H9 (cell line): ENCODE results near the gene ARPC5L. TPM values are rescaled to one million over a fixed set of nuclear protein-coding genes. Genes with fewer than 3 reads are reported as not detected.
A peak's percentile ranks its signal among the peaks of the same experiment; 100 is the strongest.
"Not testable (repeated sequence)": the region's sequence is repeated elsewhere in the genome, so short reads cannot be mapped to it uniquely, and the experiment has no call there.

Experiments used
- DNase-seq: peaks from one replicate; pipeline ENCODE4 v3.0.0-alpha.2; 2017
- H2AFZ ChIP-seq: one replicate; pipeline ENCODE4 v1.6.1; 2013; ENCODE audit warnings: mild to moderate bottlenecking, low read length, control low read depth, moderate library complexity
- H2AK5ac ChIP-seq: 2 replicates; pipeline ENCODE4 v1.6.1; 2013; ENCODE audit warnings: low read length, control low read depth, mixed read lengths; ENCODE audit not compliant: insufficient read length
- H2BK120ac ChIP-seq: one replicate; pipeline ENCODE4 v1.6.1; 2013; ENCODE audit warnings: low read depth, mild to moderate bottlenecking, low read length, control low read depth, inconsistent platforms; ENCODE audit not compliant: poor library complexity, severe bottlenecking
- H2BK12ac ChIP-seq: 2 replicates; pipeline ENCODE4 v1.6.1; 2013; ENCODE audit warnings: low read length, control low read depth, mixed read lengths, low read depth; ENCODE audit not compliant: insufficient read length
- H2BK15ac ChIP-seq: 2 replicates; pipeline ENCODE4 v1.6.1; 2013; ENCODE audit warnings: low read depth, low read length, control low read depth
- H2BK20ac ChIP-seq: one replicate; pipeline ENCODE4 v1.6.1; 2013; ENCODE audit warnings: low read depth, mild to moderate bottlenecking, low read length, control low read depth, inconsistent platforms; ENCODE audit not compliant: poor library complexity, severe bottlenecking
- H2BK5ac ChIP-seq: 2 replicates; pipeline ENCODE4 v1.6.1; 2013; ENCODE audit warnings: low read length, control low read depth, mixed read lengths; ENCODE audit not compliant: insufficient read length
- H3K14ac ChIP-seq: 2 replicates; pipeline ENCODE4 v1.6.1; 2013; ENCODE audit warnings: low read length, control low read depth; ENCODE audit not compliant: insufficient read depth
- H3K18ac ChIP-seq: 2 replicates; pipeline ENCODE4 v1.6.1; 2013; ENCODE audit warnings: low read depth, mild to moderate bottlenecking, mixed read lengths, low read length, control low read depth; ENCODE audit not compliant: insufficient read length
- H3K23ac ChIP-seq: 2 replicates; pipeline ENCODE4 v1.6.1; 2013; ENCODE audit warnings: low read length, control low read depth, mixed read lengths, low read depth; ENCODE audit not compliant: insufficient read length
- H3K23me2 ChIP-seq: 2 replicates; pipeline ENCODE4 v1.6.1; 2013; ENCODE audit warnings: low read depth, mild to moderate bottlenecking, mixed read lengths, low read length, control low read depth; ENCODE audit not compliant: insufficient read length, poor library complexity, severe bottlenecking
- H3K27ac ChIP-seq: 2 replicates; pipeline ENCODE4 v1.5.1; 2013; ENCODE audit warnings: low read length, control low read depth, mixed read lengths, low read depth; ENCODE audit not compliant: insufficient read length
- H3K27me3 ChIP-seq: 2 replicates; pipeline ENCODE4 v1.6.1; 2013; ENCODE audit warnings: low read length, control low read depth, inconsistent platforms; ENCODE audit not compliant: insufficient read depth
- H3K4ac ChIP-seq: 2 replicates; pipeline ENCODE4 v1.6.1; 2013; ENCODE audit warnings: low read depth, mild to moderate bottlenecking, control low read depth, inconsistent platforms, low read length, moderate library complexity
- H3K4me1 ChIP-seq: 2 replicates; pipeline ENCODE4 v1.6.1; 2013; ENCODE audit warnings: low read length, control low read depth, inconsistent platforms; ENCODE audit not compliant: insufficient read depth
- H3K4me2 ChIP-seq: 2 replicates; pipeline ENCODE4 v1.6.1; 2013; ENCODE audit warnings: low read length, control low read depth, mixed read lengths; ENCODE audit not compliant: insufficient read length, insufficient read depth
- H3K56ac ChIP-seq: 2 replicates; pipeline ENCODE4 v1.6.1; 2013; ENCODE audit warnings: low read depth, mild to moderate bottlenecking, mixed read lengths, low read length, control low read depth; ENCODE audit not compliant: insufficient read length
- H3K79me1 ChIP-seq: 2 replicates; pipeline ENCODE4 v1.6.1; 2013; ENCODE audit warnings: low read depth, mild to moderate bottlenecking, moderate library complexity, low read length, control low read depth, inconsistent platforms; ENCODE audit not compliant: insufficient read depth, poor library complexity, severe bottlenecking
- H3K79me2 ChIP-seq: 2 replicates; pipeline ENCODE4 v1.6.1; 2013; ENCODE audit warnings: low read length, control low read depth, inconsistent platforms; ENCODE audit not compliant: insufficient read depth
- H3K9ac ChIP-seq: 2 replicates; pipeline ENCODE4 v1.6.1; 2013; ENCODE audit warnings: low read length, control low read depth, mixed read lengths; ENCODE audit not compliant: insufficient read length; ENCODE audit errors: extremely low read depth
- H3K9me3 ChIP-seq: one replicate; pipeline ENCODE4 v1.6.1; 2013; ENCODE audit warnings: low read depth, low read length, inconsistent platforms; ENCODE audit not compliant: control insufficient read depth
- H3T11ph ChIP-seq: one replicate; pipeline ENCODE4 v1.6.1; 2013; ENCODE audit warnings: mild to moderate bottlenecking, low read length, control low read depth, inconsistent platforms
- H4K20me1 ChIP-seq: one replicate; pipeline ENCODE4 v1.6.1; 2013; ENCODE audit not compliant: control insufficient read depth, insufficient read length, insufficient read depth
- H4K5ac ChIP-seq: 2 replicates; pipeline ENCODE4 v1.6.1; 2013; ENCODE audit warnings: low read depth, mild to moderate bottlenecking, mixed read lengths, low read length, control low read depth; ENCODE audit not compliant: insufficient read length
- H4K8ac ChIP-seq: replicated peaks from 2 replicates; pipeline ENCODE4 v1.6.1; 2013; ENCODE audit warnings: low read length, control low read depth, mixed read lengths, low read depth; ENCODE audit not compliant: insufficient read length
- H4K91ac ChIP-seq: 2 replicates; pipeline ENCODE4 v1.6.1; 2013; ENCODE audit warnings: low read depth, mild to moderate bottlenecking, moderate library complexity, mixed read lengths, low read length, control low read depth; ENCODE audit not compliant: insufficient read length
- H3K27ac Mint-ChIP-seq, 3 experiments: 2 replicates in 2 of 3; 3 replicates in 1 of 3; pipeline ENCODE4 v1.8.0; 2020 to 2021; ENCODE audit warnings: mixed read lengths in 3 of 3, mild to moderate bottlenecking in 1 of 3, moderate library complexity in 1 of 3
- H3K27me3 Mint-ChIP-seq: 2 replicates; pipeline ENCODE4 v1.8.0; 2021; ENCODE audit warnings: low read depth, mild to moderate bottlenecking, moderate library complexity, mixed read lengths
- H3K36me3 Mint-ChIP-seq, 3 experiments: 2 replicates in 2 of 3; 3 replicates in 1 of 3; pipeline ENCODE4 v1.8.0; 2020 to 2021; ENCODE audit warnings: low read depth in 3 of 3, mixed read lengths in 3 of 3; ENCODE audit not compliant: insufficient read depth in 1 of 3
- H3K4me1 Mint-ChIP-seq, 2 experiments: 2 replicates each; pipeline ENCODE4 v1.8.0; 2020; ENCODE audit warnings: mixed read lengths in 2 of 2
- H3K4me3 Mint-ChIP-seq, 2 experiments: 2 replicates in 1 of 2; 3 replicates in 1 of 2; pipeline ENCODE4 v1.8.0; 2020 to 2021; ENCODE audit warnings: mild to moderate bottlenecking in 2 of 2, mixed read lengths in 2 of 2, moderate library complexity in 1 of 2
- H3K9me3 Mint-ChIP-seq, 2 experiments: 2 replicates in 1 of 2; 3 replicates in 1 of 2; pipeline ENCODE4 v1.8.0; 2020; ENCODE audit warnings: mild to moderate bottlenecking in 2 of 2, mixed read lengths in 2 of 2, moderate library complexity in 1 of 2
- CTCF ChIP-seq: fragments of 200-600 bp; sonication (generic); conservative IDR thresholded peaks from 3 replicates; pipeline ENCODE4 v1.8.0; 2021; ENCODE audit warnings: antibody characterized with exemption, mild to moderate bottlenecking
- WGBS: extraction: QIAGEN DNeasy Blood & Tissue Kit; methylation state at CpG from one replicate; pipeline ENCODE4 v1.1.7; 2013; ENCODE audit warnings: missing lambda C conversion rate, low lambda C conversion rate, mixed read lengths; ENCODE audit not compliant: insufficient read length; ENCODE audit errors: extremely low coverage; 5-methylcytosine and 5-hydroxymethylcytosine counted together
- total RNA-seq: library from RNA; stranded (reverse); gene quantifications from 2 replicates; pipeline ENCODE4 v1.2.1, GENCODE V29; 2021

The ARPC5L gene
- total RNA-seq, 1 experiment from 2014 or later = 67.7 TPM

DNA sequence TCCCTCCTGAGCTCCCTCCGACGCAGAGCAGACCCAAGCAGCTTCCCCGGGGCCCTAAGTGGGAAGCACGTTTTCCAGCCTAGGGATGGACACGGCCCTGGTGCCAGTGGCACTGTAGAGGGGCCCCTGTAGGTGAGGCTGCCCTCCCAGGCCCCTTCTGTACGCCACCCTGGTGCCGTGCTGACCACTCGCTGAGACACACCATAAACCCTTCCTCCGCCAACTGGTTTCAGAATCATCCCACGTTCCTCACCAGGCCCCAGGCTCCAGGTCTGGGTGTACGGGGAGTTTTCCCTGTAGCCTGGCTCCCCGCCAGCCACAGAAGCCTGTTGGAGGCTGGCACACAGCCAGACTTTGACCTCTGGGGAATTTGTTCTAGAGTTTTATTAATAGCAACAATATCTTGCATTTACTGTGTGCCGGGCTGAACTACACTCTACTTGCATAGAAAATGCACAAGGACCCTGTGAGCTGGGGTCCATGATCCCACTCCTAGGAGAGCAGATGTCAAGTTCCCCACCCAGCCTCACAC lies 26.8 kb upstream of the ARPC5L start:
- peaks cover 2% of the 10 kb centered on the region; the same call in 1 of the 2 replicates for H3K27me3 Mint-ChIP-seq

DNA sequence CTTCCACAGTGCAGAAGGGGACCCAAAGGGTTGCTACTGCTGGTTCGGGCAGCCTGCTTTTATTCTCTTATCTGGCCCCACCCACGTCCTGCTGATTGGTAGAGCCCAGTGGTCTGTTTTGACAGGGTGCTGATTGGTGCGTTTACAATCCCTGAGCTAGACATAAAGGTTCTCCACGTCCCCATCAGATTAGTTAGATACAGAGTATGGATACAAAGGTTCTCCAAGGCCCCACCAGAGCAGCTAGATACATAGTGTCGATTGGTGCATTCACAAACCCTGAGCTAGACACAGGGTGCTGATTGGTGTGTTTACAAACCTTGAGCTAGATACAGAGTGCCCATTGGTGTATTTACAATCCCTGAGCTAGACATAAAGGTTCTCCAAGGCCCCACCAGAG lies 23.8 kb upstream of the ARPC5L start:
- H3K4me3 Mint-ChIP-seq = not testable (repeated sequence)
- WGBS = no CpG with 5 or more reads among the region's 5 CpGs
- H3K4me1 Mint-ChIP-seq = peaks cover 2 to 21% of the 10 kb centered on the region in 2 experiments; a peak in 2 of 4 replicates

More for the DNA sequence above, 26.8 kb upstream of the ARPC5L start:
- H2BK15ac ChIP-seq = no peak overlapping the region
- no CpG with 5 or more reads among the region's 13 CpGs for WGBS
- no peak overlapping the region for H3K18ac ChIP-seq
- no peaks in the 10 kb centered on the region for H3K27me3 ChIP-seq
- Mint-ChIP-seq H3K9me3 (no peaks in the 10 kb centered on the region), H3K4me3 (no peak overlapping the region), H3K36me3 (peaks cover 0 to 1% (median 0%) of the 10 kb centered on the region in 3 experiments; a peak in 2 of 7 replicates), H3K27ac (no peak overlapping the region), H3K4me1 (peaks cover 2 to 14% of the 10 kb centered on the region in 2 experiments; a peak in 2 of 4 replicates)
- no peak overlapping the region for H2BK5ac ChIP-seq
- H2AFZ ChIP-seq = no peak overlapping the region
- H2BK12ac ChIP-seq = no peak overlapping the region
- no peak overlapping the region for H3T11ph ChIP-seq
- no peak overlapping the region for H3K27ac ChIP-seq
- H3K23ac ChIP-seq = no peak overlapping the region
- H3K79me2 ChIP-seq = no peaks in the 10 kb centered on the region
- no peak overlapping the region for H4K5ac ChIP-seq
- H2BK120ac ChIP-seq = no peak overlapping the region
- no peak for DNase-seq
- H3K79me1 ChIP-seq = no peaks in the 10 kb centered on the region
- H4K20me1 ChIP-seq = no peaks in the 10 kb centered on the region
- H2AK5ac ChIP-seq = no peak overlapping the region
- no peak overlapping the region for H3K14ac ChIP-seq
- H3K4ac ChIP-seq = no peak overlapping the region
- H3K9me3 ChIP-seq = no peaks in the 10 kb centered on the region
- H3K4me1 ChIP-seq = no peaks in the 10 kb centered on the region
- no peaks in the 10 kb centered on the region for H3K23me2 ChIP-seq
- no peak overlapping the region for H2BK20ac ChIP-seq
- no peak for TF ChIP-seq CTCF
- H3K9ac ChIP-seq = no peak overlapping the region
- H3K56ac ChIP-seq = no peak overlapping the region
- H3K4me2 ChIP-seq = no peak overlapping the region
- H4K8ac ChIP-seq = no peak overlapping the region
- H4K91ac ChIP-seq = no peak overlapping the region

More for the DNA sequence above, 23.8 kb upstream of the ARPC5L start:
- not testable (repeated sequence) for H3K9me3 Mint-ChIP-seq, H3K79me2 ChIP-seq, H3K9ac ChIP-seq, H3K27me3 Mint-ChIP-seq, H3T11ph ChIP-seq, H3K27ac ChIP-seq, H3K18ac ChIP-seq, H2BK12ac ChIP-seq, H3K27me3 ChIP-seq, H3K14ac ChIP-seq, H4K5ac ChIP-seq, H2BK15ac ChIP-seq, H2BK20ac ChIP-seq, DNase-seq, H3K36me3 Mint-ChIP-seq, H3K79me1 ChIP-seq, H3K23ac ChIP-seq, H3K9me3 ChIP-seq, H3K56ac ChIP-seq, H3K23me2 ChIP-seq, H2BK5ac ChIP-seq, H2BK120ac ChIP-seq, H2AFZ ChIP-seq, H3K4ac ChIP-seq, H3K4me1 ChIP-seq, H4K20me1 ChIP-seq, H3K4me2 ChIP-seq, H2AK5ac ChIP-seq, H4K91ac ChIP-seq, H4K8ac ChIP-seq
- H3K27ac Mint-ChIP-seq = 0 out of 7 replicates have a peak overlapping the region, but pooled peaks of 1 of the 3 experiments have one; percentile 27
